LNCaP clone FGC (cell line): ENCODE data around the gene GRN.
"Not testable (repeated sequence)": the region's sequence is repeated elsewhere in the genome, so short reads cannot be mapped to it uniquely, and the experiment has no call there.

ENCODE experiments used
- DNase-seq: peaks from one replicate; pipeline ENCODE4 v3.0.0-alpha.2; 2011; ENCODE audit warnings: low read depth
- H3K4me3 ChIP-seq: 2 replicates; pipeline ENCODE4 v1.5.1; 2011; ENCODE audit warnings: mild to moderate bottlenecking, low read depth, low read length, control low read depth
- CTCF ChIP-seq: IDR thresholded peaks from 2 replicates; pipeline ENCODE4 v1.5.1; 2012; ENCODE audit warnings: mild to moderate bottlenecking; ENCODE audit not compliant: control insufficient read depth, insufficient read depth; ENCODE audit errors: extremely low read depth

GRN gene

DNA sequence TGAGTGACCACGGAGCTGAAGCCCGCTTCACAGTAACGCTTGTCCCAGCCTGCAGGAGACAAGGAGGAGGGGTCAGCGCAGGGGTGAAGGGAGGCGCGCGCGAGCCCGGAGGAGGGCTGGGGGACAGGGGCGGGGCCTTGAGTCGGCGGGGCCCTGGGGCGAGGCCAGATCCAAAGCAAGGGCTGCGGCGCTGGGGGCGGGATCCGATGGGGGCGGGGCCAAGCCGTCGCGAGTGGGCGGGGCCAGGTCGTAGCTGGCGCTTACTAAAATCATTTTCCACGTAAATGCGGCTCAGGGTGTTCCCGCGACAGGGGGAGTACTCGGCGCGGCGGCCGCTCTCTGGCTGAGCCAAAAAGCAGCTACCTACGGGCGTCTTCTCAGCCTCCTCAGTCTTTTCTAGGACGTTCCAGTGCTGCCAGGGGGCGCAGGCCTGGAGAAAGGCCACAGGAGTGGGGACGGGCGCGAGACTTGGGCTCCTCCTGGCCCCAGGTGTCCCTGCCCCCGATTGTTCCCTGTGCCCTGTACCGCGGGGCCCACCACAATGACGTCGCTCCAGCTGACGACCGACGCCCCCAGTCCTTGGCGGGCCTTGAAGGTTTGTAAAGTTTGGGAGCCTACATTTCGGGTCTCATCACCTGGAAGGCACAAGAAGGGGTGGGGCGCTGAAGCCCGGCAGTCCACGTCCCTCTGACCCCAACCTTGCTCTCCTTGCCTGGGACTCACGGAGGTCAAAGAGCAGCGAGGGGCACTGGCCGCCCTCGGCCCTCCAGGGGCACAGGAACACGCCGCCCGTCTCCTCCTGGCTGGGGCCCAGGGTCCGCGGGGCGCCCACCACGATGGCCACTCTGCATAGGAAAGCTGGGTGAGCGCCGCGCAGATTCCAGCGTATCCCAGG is 40.4 kb downstream of the GRN start:
- DNase-seq, result peak; percentile 3
- peak overlapping the region; percentile 47 for H3K4me3 ChIP-seq
- no peak for TF ChIP-seq CTCF

DNA sequence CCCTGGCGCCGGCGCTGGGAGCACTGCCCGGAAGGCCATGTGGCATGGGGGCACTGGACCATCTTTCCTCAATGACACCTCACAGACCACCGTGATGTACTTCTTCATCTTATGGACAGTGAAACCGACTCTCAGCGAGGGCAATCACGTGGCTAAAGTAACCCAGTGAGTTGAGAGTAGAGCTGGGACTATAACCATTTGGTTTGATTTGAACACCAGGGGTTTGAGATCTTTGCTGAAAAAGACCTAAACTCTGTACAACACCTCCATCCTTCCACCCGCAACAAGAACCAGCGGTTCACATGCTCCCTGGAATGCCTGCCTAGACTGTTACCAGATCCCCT is 41.1 kb downstream of the GRN start:
- no peak for TF ChIP-seq CTCF
- no peak overlapping the region; the same call in 1 of the 2 replicates for H3K4me3 ChIP-seq
- no peak for DNase-seq

- no peak for DNase-seq
- no peak overlapping the region for H3K4me3 ChIP-seq
- TF ChIP-seq CTCF, result no peak
These were observed 42.7 kb downstream of the GRN start for GRCh38 chr17:44387804-44388203.

DNA sequence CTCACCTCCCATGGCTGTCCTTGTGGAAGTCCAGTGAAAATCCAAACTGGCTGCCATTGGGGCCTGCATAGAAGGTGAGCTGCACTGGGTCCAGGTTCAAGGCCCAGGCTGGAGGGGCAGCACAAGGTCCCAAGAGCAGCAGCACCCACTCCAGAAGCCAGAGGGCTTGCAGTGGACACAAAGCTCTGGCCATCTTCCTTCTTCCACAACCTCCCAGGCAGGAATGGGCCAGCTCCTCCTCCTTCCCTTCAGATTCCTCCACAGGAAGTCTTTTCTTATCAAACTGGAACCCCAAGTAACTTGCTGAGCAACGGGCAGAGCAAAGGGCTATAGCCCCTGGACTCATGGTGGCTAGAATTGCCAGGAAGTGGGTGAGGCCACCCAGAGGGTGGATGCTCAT is 44.2 kb downstream of the GRN start, which contains the start of gene ITGA2B:
TSS of gene ITGA2B (minus strand) at position 369 of the 400 bp plus-strand sequence. CDS start at position 193, 176 bp downstream.
- H3K4me3 ChIP-seq, result no peak within 1 kb of the TSS
- no peak for DNase-seq
- no peak for TF ChIP-seq CTCF

- TF ChIP-seq CTCF, result no peak
- no peak for DNase-seq
- H3K4me3 ChIP-seq, result no peak overlapping the region
These were observed 44.7 kb downstream of the GRN start for GRCh38 chr17:44389723-44390202.

- no peak overlapping the region for H3K4me3 ChIP-seq
- no peak for DNase-seq
- no peak for TF ChIP-seq CTCF
These were observed 45.3 kb downstream of the GRN start for GRCh38 chr17:44390250-44390870.

GRCh38 chr17:44394112-44394511 is 49.0 kb downstream of the GRN start:
- not testable (repeated sequence) for DNase-seq, H3K4me3 ChIP-seq
